MV-4-11 (cell line): ENCODE data around the gene SOX6.
"Not testable (repeated sequence)": the region's sequence is repeated elsewhere in the genome, so short reads cannot be mapped to it uniquely, and the experiment has no call there.

Experiments
- DNase-seq: peaks from one replicate; lab custom pipeline; 2025; lab: John Stamatoyannopoulos, UW

The SOX6 gene

GRCh38 chr11:16148301-16148931, 207.9 kb downstream of the SOX6 start:
- no peak for DNase-seq

- DNase-seq: not testable (repeated sequence)
These were observed 209.4 kb downstream of the SOX6 start for GRCh38 chr11:16146980-16147379.

GRCh38 chr11:16141614-16142013, 214.7 kb downstream of the SOX6 start:
- not testable (repeated sequence) for DNase-seq

DNA sequence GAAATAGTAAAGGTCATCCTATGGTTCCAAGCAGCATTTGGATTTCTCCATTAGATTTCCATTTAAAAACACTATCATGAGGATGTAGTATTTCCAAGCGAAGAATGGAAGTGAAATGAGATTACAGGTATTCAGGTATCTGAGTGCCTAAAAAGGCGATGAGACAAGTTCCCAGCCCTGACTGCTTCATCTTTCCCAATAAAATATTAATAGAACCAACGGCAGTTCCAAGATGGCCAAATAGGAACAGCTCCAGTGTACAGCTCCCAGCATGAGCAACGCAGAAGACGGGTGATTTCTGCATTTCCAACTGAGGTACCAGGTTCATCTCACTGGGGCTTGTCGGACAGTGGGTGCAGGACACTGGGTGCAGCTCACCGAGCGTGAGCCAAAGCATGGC, 215.2 kb downstream of the SOX6 start:
- not testable (repeated sequence) for DNase-seq

GRCh38 chr11:16136792-16137390, 219.5 kb downstream of the SOX6 start:
- no peak for DNase-seq

DNA sequence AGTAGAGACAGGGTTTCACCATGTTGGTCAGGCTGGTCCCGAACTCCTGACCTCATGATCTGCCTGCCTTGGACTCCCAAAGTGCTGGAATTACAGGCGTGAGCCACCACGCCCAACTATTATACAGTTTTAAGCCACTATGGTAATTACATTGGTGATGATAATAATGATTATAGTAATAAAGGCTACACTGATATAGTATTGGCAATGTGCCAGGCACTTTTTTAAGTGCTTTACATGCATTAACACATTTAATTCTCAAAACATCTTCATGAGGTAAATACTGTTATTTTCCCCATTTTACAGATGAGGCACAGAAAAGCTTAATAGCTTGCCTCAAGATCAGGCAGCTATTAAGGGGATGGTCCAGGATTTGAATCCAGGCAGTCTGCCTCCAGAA, 222.5 kb downstream of the SOX6 start:
- no peak for DNase-seq

DNA sequence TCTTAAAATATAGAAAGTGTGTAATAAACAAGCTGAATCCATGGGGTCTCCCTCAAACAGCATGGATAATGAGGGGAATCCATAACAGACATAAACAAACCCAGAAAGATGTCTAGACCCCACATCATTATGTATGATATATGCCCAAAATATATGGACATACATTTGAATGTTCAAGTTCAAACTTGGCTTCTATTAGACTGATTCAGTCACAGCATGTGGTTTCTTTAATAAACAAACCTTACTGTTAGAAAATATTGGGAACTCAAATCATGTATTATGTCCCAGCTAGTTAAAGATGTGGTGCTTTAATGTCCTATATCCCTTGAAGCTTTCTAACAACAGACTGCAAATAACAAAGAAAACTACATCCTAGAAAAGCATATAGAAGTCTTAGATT, 228.6 kb downstream of the SOX6 start:
- no peak for DNase-seq

- DNase-seq: no peak
These were observed 230.0 kb downstream of the SOX6 start for GRCh38 chr11:16126362-16126761.

GRCh38 chr11:16125796-16126195, 230.6 kb downstream of the SOX6 start:
- DNase-seq: no peak

DNA sequence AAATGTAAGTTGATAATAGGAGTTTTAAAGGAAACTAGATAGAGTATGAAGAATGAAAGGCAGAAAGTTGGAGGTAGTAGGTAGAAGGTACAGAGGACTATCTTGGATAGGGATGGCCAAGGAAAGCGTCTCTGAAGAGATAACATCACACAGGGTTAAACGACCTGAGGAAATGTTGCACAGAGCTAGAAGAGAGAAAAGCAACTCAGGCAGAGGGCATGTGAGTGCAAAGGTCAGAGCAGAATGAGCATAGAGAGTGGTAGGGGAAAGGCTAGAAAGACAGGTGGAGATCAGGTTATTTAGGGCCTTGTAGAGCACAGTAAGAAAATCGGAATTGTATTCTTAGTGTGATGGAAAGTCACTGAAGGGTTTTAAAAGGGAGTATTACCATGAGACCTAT, 232.0 kb downstream of the SOX6 start:
- DNase-seq: no peak

DNA sequence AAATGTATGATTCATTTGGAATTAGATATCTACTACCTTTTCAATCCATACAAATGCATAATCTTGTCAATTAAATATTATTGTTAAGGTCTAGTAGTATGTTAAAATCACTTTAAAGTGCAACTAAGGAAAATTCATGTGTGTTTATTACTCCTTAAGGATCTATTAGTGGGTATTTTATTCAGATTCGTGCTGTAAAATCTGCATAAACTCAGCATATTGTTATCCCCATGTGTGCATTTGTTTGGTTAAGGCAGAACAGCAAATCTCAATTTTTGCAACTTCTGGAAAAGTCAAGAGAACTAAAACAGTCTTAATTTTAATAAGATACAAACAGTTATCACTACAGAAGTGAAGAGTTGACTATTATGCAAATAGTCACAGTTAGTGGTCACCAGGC, 234.5 kb downstream of the SOX6 start:
- DNase-seq: no peak

DNA sequence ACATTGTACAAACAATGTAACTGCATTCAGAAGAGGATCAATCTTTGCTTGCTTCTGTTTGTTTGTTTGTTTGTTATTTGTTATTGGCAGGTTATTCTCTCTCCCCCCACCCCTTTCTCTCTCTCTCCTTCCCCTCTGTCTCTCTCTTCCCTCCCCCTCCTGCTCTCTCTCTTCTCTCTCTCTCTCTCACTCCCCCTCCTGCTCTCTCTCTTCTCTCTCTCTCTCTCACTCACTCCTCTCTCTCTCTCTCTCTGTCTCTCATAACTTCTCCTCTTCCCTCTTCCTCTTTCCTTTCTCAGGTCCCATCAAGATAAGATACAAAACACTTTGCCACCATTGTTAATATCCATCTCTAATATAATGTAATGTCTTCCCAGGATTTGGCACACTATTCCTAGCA, 236.3 kb downstream of the SOX6 start:
- no peak for DNase-seq

DNA sequence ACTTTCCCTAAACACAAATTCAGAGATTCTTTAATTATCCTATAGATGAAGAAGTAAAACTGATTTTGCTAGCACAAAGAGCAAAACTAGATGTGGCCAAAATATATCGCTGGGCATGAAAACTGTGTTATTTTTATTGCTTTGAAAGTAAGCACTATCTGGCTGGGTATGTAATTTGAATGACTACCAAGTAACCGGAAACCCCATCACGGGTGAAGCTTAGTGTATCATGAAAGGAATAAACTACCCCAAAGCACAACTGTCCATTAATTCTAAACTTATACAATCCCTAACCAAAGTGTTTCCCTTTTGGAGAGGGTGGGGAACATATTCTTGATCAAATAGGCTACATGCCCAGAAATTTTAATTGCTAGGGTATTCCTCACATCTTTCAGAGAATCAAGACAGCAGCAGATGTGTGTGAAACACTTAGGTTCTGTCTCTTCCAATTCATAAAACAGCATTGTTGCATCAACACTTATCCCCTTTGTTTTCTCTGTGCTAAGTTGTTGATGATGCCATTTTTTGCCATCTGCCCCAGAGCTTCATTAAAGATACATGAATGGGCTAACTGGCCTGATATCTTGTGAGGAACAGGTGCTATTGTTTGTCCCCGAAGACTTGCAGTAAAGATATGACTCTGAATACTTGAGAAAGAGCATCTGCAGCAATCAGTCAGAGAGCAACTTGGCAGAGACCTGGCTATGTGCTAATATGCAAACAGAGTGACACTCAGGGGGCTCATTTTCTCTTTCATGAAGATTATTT, 238.2 kb downstream of the SOX6 start:
- no peak for DNase-seq

DNA sequence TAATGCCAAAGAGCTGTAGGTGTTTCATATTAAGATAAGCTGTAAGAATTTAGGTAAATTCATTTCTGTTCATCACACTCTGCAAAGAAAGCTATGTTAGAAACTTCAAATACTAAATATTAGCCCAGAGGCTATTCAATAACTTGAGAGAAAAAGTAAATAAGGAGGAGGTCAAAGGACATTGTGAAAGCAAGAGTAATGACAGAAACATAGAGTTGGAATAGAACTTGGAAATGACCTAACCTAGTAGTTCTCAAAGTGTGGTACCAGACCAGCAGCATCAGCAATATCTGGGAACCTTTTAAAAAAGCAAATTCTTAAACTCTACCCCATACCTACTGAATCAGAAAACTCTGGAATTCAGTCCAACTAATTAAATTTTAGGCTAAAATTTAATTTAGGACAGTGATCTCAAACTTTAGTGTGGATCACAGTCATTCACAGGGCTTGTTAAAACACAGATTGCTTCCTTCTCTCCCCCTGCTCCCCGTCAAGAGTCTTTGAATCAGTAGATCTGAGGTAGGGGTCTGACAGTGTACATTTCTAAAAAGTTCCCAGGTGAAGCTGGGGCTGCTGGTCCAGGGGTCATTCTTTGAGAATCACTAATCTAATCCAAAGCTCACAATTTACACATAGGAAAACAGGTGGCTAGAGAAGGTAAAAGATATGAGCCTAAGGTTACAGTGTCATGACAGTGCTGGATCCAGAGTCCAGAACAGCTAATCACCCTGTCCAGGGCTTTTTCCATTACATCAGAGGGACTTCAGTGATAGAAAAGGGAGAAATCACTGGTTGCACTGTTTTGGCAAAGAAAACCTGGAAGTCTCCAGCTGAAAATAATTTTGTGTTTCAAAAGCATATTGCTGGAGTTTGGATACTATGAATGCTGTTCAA, 241.1 kb downstream of the SOX6 start:
- no peak for DNase-seq

DNA sequence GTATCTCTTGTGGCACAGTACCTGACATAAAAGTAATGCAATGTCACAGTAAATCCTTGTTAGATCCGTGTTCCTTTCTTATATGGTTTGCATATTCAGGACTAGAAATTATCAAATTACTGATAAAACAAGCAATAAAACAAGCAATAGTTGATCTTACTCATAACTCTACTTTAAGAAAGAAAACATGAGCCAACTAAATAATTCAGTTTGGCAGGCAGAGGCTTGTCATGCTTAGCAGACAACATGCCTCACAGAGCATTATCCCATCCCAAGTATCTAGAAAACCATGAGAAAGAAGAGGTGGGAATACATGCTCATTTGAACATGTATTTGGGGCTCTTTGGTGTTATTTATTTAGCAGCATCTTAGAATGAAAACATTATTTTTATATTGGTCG, 241.9 kb downstream of the SOX6 start:
- no peak for DNase-seq

DNA sequence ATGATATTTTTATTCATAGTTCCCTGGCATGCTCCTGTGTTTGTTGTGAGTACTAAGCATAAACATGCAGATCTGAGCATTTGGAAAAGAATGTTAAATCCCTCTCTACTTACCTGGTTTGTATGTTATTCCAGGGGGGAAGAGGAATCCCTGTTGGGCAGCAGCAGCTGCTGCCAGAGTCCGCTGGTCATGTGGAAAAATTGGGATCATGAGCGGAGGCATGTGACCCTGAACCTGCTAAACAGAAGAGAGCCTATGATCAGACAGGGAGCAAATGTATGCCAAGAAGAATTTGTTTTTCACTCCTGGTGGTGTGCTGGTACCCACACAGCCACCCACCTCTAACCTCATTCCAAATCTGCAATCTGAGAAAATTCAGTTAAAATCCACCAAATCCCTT, 244.7 kb downstream of the SOX6 start:
- no peak for DNase-seq

- no peak for DNase-seq
These were observed 245.5 kb downstream of the SOX6 start for GRCh38 chr11:16110886-16111285.

DNA sequence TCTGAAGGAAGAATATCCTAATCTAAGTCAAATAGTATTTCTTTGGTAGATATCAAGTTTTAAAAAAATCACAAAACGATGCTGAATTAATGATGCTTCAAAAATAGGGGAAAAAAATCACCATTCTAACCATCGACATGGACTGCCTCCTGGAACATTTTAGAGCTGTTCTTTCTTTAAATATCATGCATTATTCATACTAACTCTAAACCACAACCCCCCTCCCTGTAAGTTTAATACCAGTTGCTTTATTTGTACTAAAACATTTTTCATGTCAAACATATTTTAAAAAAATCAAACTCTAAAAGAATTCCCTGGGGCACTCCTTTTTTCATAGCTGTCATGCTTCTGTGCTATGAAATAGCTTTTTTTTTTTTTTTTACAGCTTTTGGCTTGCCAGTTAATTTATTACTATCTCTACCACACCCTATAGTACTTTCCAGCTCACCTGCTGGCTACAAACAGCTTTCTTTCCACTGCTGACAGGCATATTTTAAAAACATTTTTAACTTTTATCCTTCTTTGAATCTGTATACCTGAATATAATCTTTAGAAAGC, 256.9 kb downstream of the SOX6 start:
- DNase-seq: no peak

- no peak for DNase-seq
These were observed 257.7 kb downstream of the SOX6 start for GRCh38 chr11:16098526-16099205.

DNA sequence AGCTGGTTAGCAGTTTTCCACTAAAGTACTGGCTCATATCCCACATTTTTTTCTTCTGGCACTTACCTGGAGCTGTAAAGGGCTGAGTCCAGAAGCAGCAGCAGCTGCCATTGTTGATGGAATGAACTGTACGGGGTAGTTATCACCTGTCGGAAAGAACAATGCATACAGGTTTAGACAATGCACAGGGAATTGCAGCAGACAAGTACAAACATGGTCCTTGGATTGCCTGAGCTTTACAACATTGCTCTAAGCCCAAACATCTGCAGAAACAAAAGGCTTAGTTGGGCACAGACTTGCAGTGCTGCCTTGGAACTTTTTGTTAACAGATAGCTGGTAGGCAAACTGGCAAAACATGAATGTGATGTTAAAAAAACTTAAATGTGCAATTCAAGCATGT, 258.8 kb downstream of the SOX6 start:
- DNase-seq: no peak

DNA sequence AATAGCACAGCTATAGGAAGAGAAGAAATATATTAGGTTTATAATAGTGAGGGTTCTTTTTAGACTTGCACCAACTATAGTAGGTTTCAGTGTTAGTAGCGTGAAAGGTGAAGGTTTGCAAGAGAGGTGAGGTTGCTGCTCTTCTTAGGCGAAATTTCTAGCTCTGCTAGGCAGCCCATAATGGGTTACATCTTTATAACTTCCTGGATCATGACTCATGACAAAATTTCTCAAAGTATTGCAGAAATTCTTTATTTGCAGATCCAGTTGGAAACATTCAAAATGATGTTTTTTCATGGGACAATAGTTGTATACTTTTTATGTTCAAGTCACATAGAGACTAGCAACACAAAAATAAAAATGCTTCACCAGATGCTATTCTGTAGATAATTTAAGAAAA, 260.0 kb downstream of the SOX6 start:
- no peak for DNase-seq

DNA sequence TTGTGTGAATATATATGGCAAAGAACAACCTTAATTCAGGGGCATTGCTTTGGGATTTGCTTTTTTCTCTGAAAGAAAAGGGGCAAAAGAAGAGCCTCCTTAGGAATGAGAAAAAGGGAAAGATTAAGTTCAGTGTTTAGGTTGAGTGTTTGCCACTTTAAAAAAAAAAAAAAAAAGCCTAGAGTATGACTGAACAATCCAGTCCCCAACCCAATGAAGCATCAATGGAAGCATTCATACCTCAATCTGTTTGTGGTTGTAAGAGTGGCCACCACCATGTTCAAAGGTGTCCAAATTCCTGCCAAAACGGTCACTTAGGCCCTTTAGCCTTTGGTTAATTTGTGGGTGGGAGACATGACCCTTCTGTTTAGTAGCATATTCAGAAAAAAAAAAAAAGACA, 260.6 kb downstream of the SOX6 start:
- no peak for DNase-seq
